Vagina (tissue), 2 donors: ENCODE data around the gene NCAM2.

ENCODE experiments used
- CTCF ChIP-seq, 3 experiments: fragments of 450-650 bp in 2 of 3; fragments of 200-600 bp in 1 of 3; sonication (generic) in 1 of 3; IDR thresholded peaks; one replicate each; pipeline ENCODE4 v1.5.1; 2017 to 2019; ENCODE audit warnings: antibody characterized with exemption in 3 of 3, mild to moderate bottlenecking in 2 of 3, moderate library complexity in 2 of 3
- POLR2AphosphoS5 ChIP-seq, 2 donors: sonication (generic); formaldehyde crosslinking; IDR thresholded peaks; one replicate each; pipeline ENCODE4 v1.9.0; 2017; ENCODE audit warnings: antibody characterized with exemption in 2 of 2, mild to moderate bottlenecking in 2 of 2, low read depth in 1 of 2; ENCODE audit not compliant: insufficient read depth in 1 of 2

- no peak for TF ChIP-seq CTCF (IDR thresholded peaks at IDR 0.05)
- TF ChIP-seq POLR2AphosphoS5 (IDR thresholded peaks at IDR 0.05; ENCODE audit: insufficient read depth in 1 of 2, low read depth in 1 of 2) = no peak
Observed at GRCh38 chr21:21457077-21457476, 458.9 kb downstream of the NCAM2 start.
